ENCODE results near the gene NRIP2.

Gene NRIP2

GRCh38 chr12:2775431-2775830 lies 59.4 kb downstream of the NRIP2 start:
- DNase-seq (ENCODE audit: low read depth in 3 of 3) = no peak
